H7 (cell line): ENCODE results near the gene FRMD4A. TPM values are rescaled to one million over a fixed set of nuclear protein-coding genes. Genes with fewer than 3 reads are reported as not detected.
"Not testable (repeated sequence)": the region's sequence is repeated elsewhere in the genome, so short reads cannot be mapped to it uniquely, and the experiment has no call there.

Experiments used
- DNase-seq: peaks from one replicate; pipeline ENCODE4 v3.0.0; 2012
- H3K27me3 ChIP-seq: 2 replicates; pipeline ENCODE4 v1.6.0; 2011; ENCODE audit warnings: mild to moderate bottlenecking, low read length; ENCODE audit not compliant: control insufficient read depth, insufficient read depth
- H3K36me3 ChIP-seq: replicated peaks from 2 replicates; pipeline ENCODE4 v1.5.1; 2011; ENCODE audit warnings: low read length; ENCODE audit not compliant: control insufficient read depth, insufficient read depth
- H3K4me3 ChIP-seq: 2 replicates; pipeline ENCODE4 v1.5.1; 2011; ENCODE audit warnings: low read depth, mild to moderate bottlenecking, control low read depth, low read length, moderate library complexity; ENCODE audit not compliant: insufficient read depth
- total RNA-seq: library from RNA; depleted of rRNA; stranded (reverse); fragments of >200 nt; shearing (Covaris generic); gene quantifications from 2 replicates; pipeline ENCODE4 v1.2.3, GENCODE V29; 2014

Gene FRMD4A
- total RNA-seq, 1 experiment from 2014 or later, result 10.8 TPM

GRCh38 chr10:14219411-14219810, 111.3 kb downstream of the FRMD4A start:
- no peaks in the 10 kb centered on the region for H3K36me3 ChIP-seq
- no peak for DNase-seq
- H3K27me3 ChIP-seq, result no peaks in the 10 kb centered on the region
- H3K4me3 ChIP-seq, result no peak overlapping the region

GRCh38 chr10:14215641-14216040, 115.1 kb downstream of the FRMD4A start:
- H3K4me3 ChIP-seq, result no peak overlapping the region
- no peak for DNase-seq
- H3K36me3 ChIP-seq, result no peaks in the 10 kb centered on the region
- H3K27me3 ChIP-seq, result no peaks in the 10 kb centered on the region

GRCh38 chr10:14213703-14214102, 117.0 kb downstream of the FRMD4A start:
- H3K36me3 ChIP-seq, H3K4me3 ChIP-seq, DNase-seq, H3K27me3 ChIP-seq: not testable (repeated sequence)

GRCh38 chr10:14211610-14212009, 119.1 kb downstream of the FRMD4A start:
- Histone ChIP-seq H3K4me3 (no peak overlapping the region), H3K36me3 (no peaks in the 10 kb centered on the region), H3K27me3 (no peaks in the 10 kb centered on the region)
- no peak for DNase-seq

GRCh38 chr10:14208231-14208630, 122.5 kb downstream of the FRMD4A start:
- Histone ChIP-seq H3K36me3 (no peaks in the 10 kb centered on the region), H3K27me3 (no peaks in the 10 kb centered on the region), H3K4me3 (no peak overlapping the region)
- no peak for DNase-seq

- no peaks in the 10 kb centered on the region for H3K27me3 ChIP-seq
- H3K4me3 ChIP-seq, result no peak overlapping the region
- no peaks in the 10 kb centered on the region for H3K36me3 ChIP-seq
- no peak for DNase-seq
Observed at GRCh38 chr10:14205233-14205632, 125.5 kb downstream of the FRMD4A start.

GRCh38 chr10:14200698-14201544, 129.8 kb downstream of the FRMD4A start:
- peak; percentile 62 for DNase-seq
- H3K36me3 ChIP-seq, result no peaks in the 10 kb centered on the region
- H3K4me3 ChIP-seq, result no peak overlapping the region
- no peaks in the 10 kb centered on the region for H3K27me3 ChIP-seq

- H3K4me3 ChIP-seq, H3K36me3 ChIP-seq, DNase-seq, H3K27me3 ChIP-seq: not testable (repeated sequence)
Observed at GRCh38 chr10:14199098-14199497, 131.6 kb downstream of the FRMD4A start.

GRCh38 chr10:14198078-14198477, 132.6 kb downstream of the FRMD4A start:
- no peak for DNase-seq
- no peak overlapping the region for H3K4me3 ChIP-seq

GRCh38 chr10:14196113-14196512, 134.6 kb downstream of the FRMD4A start:
- Histone ChIP-seq H3K27me3 (no peaks in the 10 kb centered on the region; the same call in 1 of the 2 replicates), H3K36me3 (no peaks in the 10 kb centered on the region), H3K4me3 (no peak overlapping the region)
- no peak for DNase-seq

More at GRCh38 chr10:14198078-14198477, 132.6 kb downstream of the FRMD4A start:
- Histone ChIP-seq H3K27me3 (no peaks in the 10 kb centered on the region), H3K36me3 (no peaks in the 10 kb centered on the region)

- no peaks in the 10 kb centered on the region; the same call in 1 of the 2 replicates for H3K27me3 ChIP-seq
- no peak overlapping the region for H3K4me3 ChIP-seq
- DNase-seq, result no peak
- no peaks in the 10 kb centered on the region for H3K36me3 ChIP-seq
Observed at GRCh38 chr10:14195433-14195832, 135.3 kb downstream of the FRMD4A start.

- H3K36me3 ChIP-seq, result no peaks in the 10 kb centered on the region
- no peak for DNase-seq
- no peaks in the 10 kb centered on the region; the same call in 1 of the 2 replicates for H3K27me3 ChIP-seq
- no peak overlapping the region for H3K4me3 ChIP-seq
Observed at GRCh38 chr10:14192746-14193145, 138.0 kb downstream of the FRMD4A start.

GRCh38 chr10:14191871-14192270, 138.9 kb downstream of the FRMD4A start:
- Histone ChIP-seq H3K36me3 (no peaks in the 10 kb centered on the region), H3K4me3 (no peak overlapping the region), H3K27me3 (no peaks in the 10 kb centered on the region; the same call in 1 of the 2 replicates)
- DNase-seq, result no peak

GRCh38 chr10:14191407-14191806, 139.3 kb downstream of the FRMD4A start:
- DNase-seq, result no peak
- no peaks in the 10 kb centered on the region for H3K36me3 ChIP-seq

GRCh38 chr10:14190702-14191101, 140.0 kb downstream of the FRMD4A start:
- DNase-seq, result no peak
- H3K4me3 ChIP-seq, result no peak overlapping the region
- no peaks in the 10 kb centered on the region; the same call in 1 of the 2 replicates for H3K27me3 ChIP-seq
- no peaks in the 10 kb centered on the region for H3K36me3 ChIP-seq

More at GRCh38 chr10:14191407-14191806, 139.3 kb downstream of the FRMD4A start:
- Histone ChIP-seq H3K27me3 (no peaks in the 10 kb centered on the region; the same call in 1 of the 2 replicates), H3K4me3 (no peak overlapping the region)
